ENCODE measurements around the gene ZBTB7B.
"Not testable (repeated sequence)": the region's sequence is repeated elsewhere in the genome, so short reads cannot be mapped to it uniquely, and the experiment has no call there.

Gene ZBTB7B

GRCh38 chr1:154969246-154969645 is 33.4 kb upstream of the ZBTB7B start:
- no peak for DNase-seq

- DNase-seq: no peak
Observed at GRCh38 chr1:154969860-154970452, 32.6 kb upstream of the ZBTB7B start.

- peak; percentile 71 for DNase-seq
Observed at GRCh38 chr1:154970631-154971340, 31.8 kb upstream of the ZBTB7B start, which contains the start of gene SHC1. Gene SHC1, minus strand, starts transcription at chr1:154970747. Its CDS starts 221 bp downstream, at chr1:154970526.

GRCh38 chr1:154971341-154971998 is 31.1 kb upstream of the ZBTB7B start:
- no peak for DNase-seq

- DNase-seq: no peak
Observed at GRCh38 chr1:154972213-154972516, 30.4 kb upstream of the ZBTB7B start.

GRCh38 chr1:154972517-154973343 is 29.9 kb upstream of the ZBTB7B start:
- no peak for DNase-seq

- peak; percentile 98 for DNase-seq
Observed at GRCh38 chr1:154973344-154974101, 29.1 kb upstream of the ZBTB7B start.

GRCh38 chr1:154974102-154974807 is 28.3 kb upstream of the ZBTB7B start, which contains the start of gene CKS1B:
Gene CKS1B, plus strand, starts transcription at chr1:154974681. Its CDS starts 65 bp downstream, at chr1:154974746.
- DNase-seq: peak; percentile 94

GRCh38 chr1:154974808-154975408 is 27.7 kb upstream of the ZBTB7B start:
- DNase-seq: peak; percentile 96

- DNase-seq: peak; percentile 81
Observed at GRCh38 chr1:154975409-154976059, 27.1 kb upstream of the ZBTB7B start.

- not testable (repeated sequence) for DNase-seq
Observed at GRCh38 chr1:154977762-154978161, 24.8 kb upstream of the ZBTB7B start.

- no peak for DNase-seq
Observed at GRCh38 chr1:154978360-154978759, 24.2 kb upstream of the ZBTB7B start.

GRCh38 chr1:154982341-154982740 is 20.3 kb upstream of the ZBTB7B start:
- DNase-seq: no peak

GRCh38 chr1:154982897-154983648 is 19.5 kb upstream of the ZBTB7B start, which contains the start of gene FLAD1:
Gene FLAD1, plus strand, starts transcription at chr1:154983344. Its CDS starts 351 bp downstream, at chr1:154983695.
- DNase-seq: peak; percentile 94

- no peak for DNase-seq
Observed at GRCh38 chr1:154983776-154984466, 18.7 kb upstream of the ZBTB7B start.

GRCh38 chr1:154986736-154987135 is 15.9 kb upstream of the ZBTB7B start:
- DNase-seq: not testable (repeated sequence)

GRCh38 chr1:154987326-154987725 is 15.3 kb upstream of the ZBTB7B start:
- no peak for DNase-seq

- DNase-seq: no peak
Observed at GRCh38 chr1:154988058-154988954, 14.3 kb upstream of the ZBTB7B start.
